HEK293 (cell line): ENCODE data around the gene SLC10A7.

Experiments
- KLF9 ChIP-seq: fragments of 450-650 bp; formaldehyde crosslinking; IDR thresholded peaks from 2 replicates; pipeline ENCODE4 v1.5.1; 2016; ENCODE audit warnings: missing biosample characterization, missing genetic modification characterization, low read depth
- REST ChIP-seq: fragments of 450-650 bp; formaldehyde crosslinking; IDR thresholded peaks from 2 replicates; pipeline ENCODE4 v1.5.1; 2016; ENCODE audit warnings: missing biosample characterization, missing genetic modification characterization
- WT1 ChIP-seq: fragments of 450-650 bp; formaldehyde crosslinking; IDR thresholded peaks from 2 replicates; pipeline ENCODE4 v1.5.1; 2016; ENCODE audit warnings: missing biosample characterization, missing genetic modification characterization
- YY1 ChIP-seq: fragments of 450-650 bp; formaldehyde crosslinking; IDR thresholded peaks from 2 replicates; pipeline ENCODE4 v1.5.1; 2018; ENCODE audit warnings: missing biosample characterization, missing genetic modification characterization
- ZNF157 ChIP-seq: fragments of 450-650 bp; formaldehyde crosslinking; IDR thresholded peaks from 2 replicates; pipeline ENCODE4 v1.5.1; 2016; ENCODE audit warnings: missing biosample characterization, missing genetic modification characterization
- ZNF174 ChIP-seq: fragments of 450-650 bp; formaldehyde crosslinking; IDR thresholded peaks from 2 replicates; pipeline ENCODE4 v1.5.0; 2017; ENCODE audit warnings: missing biosample characterization, mild to moderate bottlenecking, missing genetic modification characterization
- ZNF274 ChIP-seq, 2 experiments: fragments of 200-500 bp in 1 of 2; fragments of 450-650 bp in 1 of 2; sonication (Bioruptor generic) in 1 of 2; formaldehyde crosslinking in 1 of 2; IDR thresholded peaks; 2 replicates each; pipeline versions ENCODE4 v1.5.1 to v1.6.1; 2014 to 2016; ENCODE audit warnings: borderline replicate concordance in 1 of 2, inconsistent platforms in 1 of 2, low read length in 1 of 2, missing biosample characterization in 1 of 2, missing genetic modification characterization in 1 of 2
- ZNF391 ChIP-seq: fragments of 450-650 bp; formaldehyde crosslinking; IDR thresholded peaks from 2 replicates; pipeline ENCODE4 v1.5.1; 2016; ENCODE audit warnings: low read depth, missing biosample characterization, missing genetic modification characterization, borderline replicate concordance
- ZNF423 ChIP-seq: fragments of 450-650 bp; formaldehyde crosslinking; IDR thresholded peaks from 2 replicates; pipeline ENCODE4 v1.5.1; 2016; ENCODE audit warnings: missing biosample characterization, missing genetic modification characterization
- ZNF513 ChIP-seq: fragments of 450-650 bp; IDR thresholded peaks from 2 replicates; pipeline ENCODE4 v1.5.1; 2018; ENCODE audit warnings: missing biosample characterization, missing genetic modification characterization
- ZNF518A ChIP-seq: fragments of 450-650 bp; formaldehyde crosslinking; conservative IDR thresholded peaks from 2 replicates; pipeline ENCODE4 v1.5.1; 2016; ENCODE audit warnings: low read depth, missing biosample characterization, missing genetic modification characterization
- ZNF521 ChIP-seq: fragments of 450-650 bp; formaldehyde crosslinking; IDR thresholded peaks from 2 replicates; pipeline ENCODE4 v1.5.1; 2017; ENCODE audit warnings: missing biosample characterization, mild to moderate bottlenecking, missing genetic modification characterization
- TF ChIP-seq, protein P1 (sequence below): fragments of 450-650 bp; formaldehyde crosslinking; IDR thresholded peaks from 2 replicates; pipeline ENCODE4 v1.5.1; 2016; ENCODE audit warnings: missing biosample characterization, missing genetic modification characterization

- TF ChIP-seq ZNF174 (tag by site-specific recombination) (no peak), YY1 (no peak), KLF9 (tag by site-specific recombination) (no peak), ZNF521 (tag by site-specific recombination) (no peak), REST (tag by site-specific recombination) (no peak), ZNF518A (tag by site-specific recombination) (no peak), ZNF157 (no peak), ZNF513 (no peak), ZNF423 (tag by site-specific recombination) (no peak), ZNF391 (tag by site-specific recombination) (no peak), ZNF274 (IDR thresholded peaks at IDR 0.05; ENCODE audit: low read length) (no peak), ZNF274 (tag by site-specific recombination; IDR thresholded peaks at IDR 0.05; ENCODE audit: borderline replicate concordance) (no peak), WT1 (tag by site-specific recombination) (no peak)
- TF ChIP-seq, protein P1, sequence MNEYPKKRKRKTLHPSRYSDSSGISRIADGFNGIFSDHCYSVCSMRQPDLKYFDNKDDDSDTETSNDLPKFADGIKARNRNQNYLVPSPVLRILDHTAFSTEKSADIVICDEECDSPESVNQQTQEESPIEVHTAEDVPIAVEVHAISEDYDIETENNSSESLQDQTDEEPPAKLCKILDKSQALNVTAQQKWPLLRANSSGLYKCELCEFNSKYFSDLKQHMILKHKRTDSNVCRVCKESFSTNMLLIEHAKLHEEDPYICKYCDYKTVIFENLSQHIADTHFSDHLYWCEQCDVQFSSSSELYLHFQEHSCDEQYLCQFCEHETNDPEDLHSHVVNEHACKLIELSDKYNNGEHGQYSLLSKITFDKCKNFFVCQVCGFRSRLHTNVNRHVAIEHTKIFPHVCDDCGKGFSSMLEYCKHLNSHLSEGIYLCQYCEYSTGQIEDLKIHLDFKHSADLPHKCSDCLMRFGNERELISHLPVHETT = no peak
Observed at GRCh38 chr4:146507632-146508031, 14.1 kb downstream of the SLC10A7 start.
